HS-27A (cell line): ENCODE results near the gene LPAR6.

Experiments
- DNase-seq: peaks from one replicate; pipeline ENCODE4 v3.0.0-alpha.2; 2012; ENCODE audit warnings: low read depth, missing footprints

LPAR6 gene

GRCh38 chr13:48369988-48370387 is 42.9 kb downstream of the LPAR6 start:
- no peak for DNase-seq
